H1 (cell line): ENCODE results near the gene POLRMT. TPM values are rescaled to one million over a fixed set of nuclear protein-coding genes. Genes with fewer than 3 reads are reported as not detected.

Source experiments
- ATF2 ChIP-seq: IDR thresholded peaks from 2 replicates; pipeline ENCODE4 v1.6.1; 2012; ENCODE audit warnings: low read length, inconsistent platforms
- CEBPB ChIP-seq: IDR thresholded peaks from 2 replicates; pipeline ENCODE4 v1.6.1; 2012; ENCODE audit warnings: low read depth, low read length
- E2F6 ChIP-seq: IDR thresholded peaks from 2 replicates; pipeline ENCODE4 v1.6.1; 2012; ENCODE audit warnings: inconsistent platforms
- RAD21 ChIP-seq, 2 experiments: IDR thresholded peaks in 1 of 2; conservative IDR thresholded peaks in 1 of 2; 2 replicates each; pipeline ENCODE4 v1.6.1; 2011; ENCODE audit warnings: low read depth in 2 of 2, low read length in 2 of 2, improper control_type of control experiment in 1 of 2, inconsistent platforms in 1 of 2, mild to moderate bottlenecking in 1 of 2, moderate library complexity in 1 of 2
- RFX5 ChIP-seq: IDR thresholded peaks from 2 replicates; pipeline ENCODE4 v1.6.1; 2011; ENCODE audit warnings: low read depth, low read length, improper control_type of control experiment, borderline replicate concordance
- RNF2 ChIP-seq: fragments of 200-900, 300-1000 bp; sonication (generic); IDR thresholded peaks from 2 replicates; pipeline ENCODE4 v1.7.1; 2016; ENCODE audit warnings: borderline replicate concordance, low read depth, mild to moderate bottlenecking, antibody characterized with exemption, low read length; ENCODE audit not compliant: poor library complexity, severe bottlenecking; ENCODE audit errors: missing control alignments
- SIRT6 ChIP-seq: IDR thresholded peaks from one replicate; pipeline ENCODE4 v1.7.1; 2012; ENCODE audit warnings: low read length, inconsistent platforms
- SP2 ChIP-seq: IDR thresholded peaks from 2 replicates; pipeline ENCODE4 v1.6.1; 2012; ENCODE audit warnings: mild to moderate bottlenecking, low read length, inconsistent platforms
- polyA plus RNA-seq, 7 experiments: library from polyadenylated mRNA; depleted of rRNA in 3 of 7; stranded (reverse) in 5 of 7; unstranded in 2 of 7; fragments of >200 nt in 5 of 7; fragments of 200-250 nt in 2 of 7; gene quantifications; 1 replicate in 5 of 7; 2 replicates in 1 of 7; 4 replicates in 1 of 7; pipeline versions ENCODE4 v1.2.1 to v1.2.3, GENCODE V29; 2011 to 2013; ENCODE audit warnings: missing spikeins in 2 of 7, mixed read lengths in 2 of 7
- total RNA-seq: library from RNA; stranded (reverse); fragmentation: NEBNext Ultra II Directional; extraction: Animal tissue kit (Norgen Biotek cat#: 25700); gene quantifications from 2 replicates; pipeline ENCODE4 v1.2.1, GENCODE V29; 2021

Gene POLRMT
- total and polyA plus RNA-seq, 2 of the 8 experiments (the other 6 are each of a cell fraction or from before 2014, with no cell fraction given) = 93.0 to 111 TPM

DNA sequence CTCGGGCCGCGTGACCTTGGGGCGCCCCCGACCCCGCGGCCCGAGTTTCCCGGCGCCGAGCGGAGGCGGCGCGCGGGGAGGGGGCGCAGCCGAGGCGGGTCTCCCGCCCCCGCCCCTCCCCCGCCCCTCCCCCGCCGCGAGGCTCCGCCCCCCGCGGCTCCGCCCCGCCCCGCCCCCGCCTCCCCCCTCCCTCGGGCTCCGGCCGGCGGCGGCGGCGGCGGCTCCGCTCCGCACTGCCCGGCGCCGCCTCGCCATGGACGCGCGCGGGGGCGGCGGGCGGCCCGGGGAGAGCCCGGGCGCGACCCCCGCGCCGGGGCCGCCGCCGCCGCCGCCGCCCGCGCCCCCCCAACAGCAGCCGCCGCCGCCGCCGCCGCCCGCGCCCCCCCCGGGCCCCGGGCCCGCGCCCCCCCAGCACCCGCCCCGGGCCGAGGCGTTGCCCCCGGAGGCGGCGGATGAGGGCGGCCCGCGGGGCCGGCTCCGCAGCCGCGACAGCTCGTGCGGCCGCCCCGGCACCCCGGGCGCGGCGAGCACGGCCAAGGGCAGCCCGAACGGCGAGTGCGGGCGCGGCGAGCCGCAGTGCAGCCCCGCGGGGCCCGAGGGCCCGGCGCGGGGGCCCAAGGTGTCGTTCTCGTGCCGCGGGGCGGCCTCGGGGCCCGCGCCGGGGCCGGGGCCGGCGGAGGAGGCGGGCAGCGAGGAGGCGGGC is 43.5 kb downstream of the POLRMT start, which contains the start of gene HCN2 (continued):
- TF ChIP-seq RNF2 (no peak), SP2 (no peak), E2F6 (no peak), CEBPB (no peak), RFX5 (no peak), RAD21 (IDR thresholded peaks at IDR 0.05 in 1 of 2, conservative IDR thresholded peaks at IDR 0.05 in 1 of 2; ENCODE audit: low read depth in 2 of 2, low read length in 2 of 2) (no peak), SIRT6 (no peak), ATF2 (no peak)
